ENCODE results near the gene SH3PXD2A. TPM values are rescaled to one million over a fixed set of nuclear protein-coding genes. Genes with fewer than 3 reads are reported as not detected.

The SH3PXD2A gene
- total RNA-seq, 3 donors from 2014 or later: 14.3 to 30.5 (median 14.7) TPM

GRCh38 chr10:103716206-103717160 lies 138.9 kb downstream of the SH3PXD2A start:
- peak overlapping the region; percentile 93 to 95 for H3K27ac ChIP-seq
- H3K4me1 ChIP-seq: peaks cover 5 to 23% of the 10 kb centered on the region in 2 donors
- peak; percentile 72 to 92 for DNase-seq (ENCODE audit: low spot score in 2 of 2)

DNA sequence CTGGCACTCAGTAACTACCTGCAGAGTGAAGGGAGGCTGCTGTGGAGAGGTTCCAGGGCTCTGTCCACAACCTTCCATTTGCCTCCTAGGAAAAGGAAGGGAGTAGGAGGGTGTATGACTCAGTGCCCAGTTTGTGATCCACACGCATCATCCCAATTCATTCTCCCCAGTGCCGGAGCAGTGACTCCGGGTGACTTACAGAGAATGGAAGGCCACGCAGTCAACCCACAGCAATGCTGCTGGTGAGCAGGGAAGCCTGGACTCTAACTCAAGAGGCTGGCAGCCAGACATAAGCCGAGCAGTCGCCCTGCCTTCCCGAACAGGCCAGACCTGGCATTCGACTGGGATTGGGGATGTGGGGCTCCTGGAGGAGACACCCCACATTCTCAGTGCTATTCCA lies 139.9 kb downstream of the SH3PXD2A start:
- TF ChIP-seq POLR2A (IDR thresholded peaks at IDR 0.05) (no peak), POLR2AphosphoS5 (IDR thresholded peaks at IDR 0.05) (no peak), CTCF (IDR thresholded peaks at IDR 0.05) (no peak)
- DNase-seq (ENCODE audit: low spot score in 2 of 2): no peak
- no peaks in the 10 kb centered on the region for H3K27me3 ChIP-seq
- H3K4me3 ChIP-seq: no peak overlapping the region
- no peaks in the 10 kb centered on the region for H3K9me3 ChIP-seq
- peaks cover 5 to 23% of the 10 kb centered on the region in 2 donors for H3K4me1 ChIP-seq
- H3K27ac ChIP-seq: peak overlapping the region; percentile 93 to 95
- intact Hi-C loops (cut with DNase I; ENCODE audit: low total_unique reads): no loop called here
- H3K36me3 ChIP-seq: no peaks in the 10 kb centered on the region

More at GRCh38 chr10:103716206-103717160, 138.9 kb downstream of the SH3PXD2A start:
- Histone ChIP-seq H3K27me3 (no peaks in the 10 kb centered on the region), H3K4me3 (peak overlapping the region in 1 of 3 donors; percentile 17), H3K9me3 (no peaks in the 10 kb centered on the region), H3K36me3 (no peaks in the 10 kb centered on the region)
- intact Hi-C loops (cut with DNase I; ENCODE audit: low total_unique reads): loop anchor here (2.0 kb wide), 1 partner anchor 140 kb away; no protein-coding TSS in a partner anchor
- TF ChIP-seq CTCF (IDR thresholded peaks at IDR 0.05): no peak
- no peak for TF ChIP-seq POLR2A (IDR thresholded peaks at IDR 0.05)
- TF ChIP-seq POLR2AphosphoS5 (IDR thresholded peaks at IDR 0.05): peak; percentile 58 to 86 (median 60)

- no peaks in the 10 kb centered on the region for H3K9me3 ChIP-seq
- no peaks in the 10 kb centered on the region for H3K27me3 ChIP-seq
- H3K4me3 ChIP-seq: no peak overlapping the region
- TF ChIP-seq POLR2AphosphoS5 (IDR thresholded peaks at IDR 0.05) (no peak), POLR2A (IDR thresholded peaks at IDR 0.05) (no peak), CTCF (IDR thresholded peaks at IDR 0.05) (no peak)
- DNase-seq (ENCODE audit: low spot score in 2 of 2): no peak
- H3K36me3 ChIP-seq: no peaks in the 10 kb centered on the region
- peak overlapping the region; percentile 93 to 95 for H3K27ac ChIP-seq
- peaks cover 5 to 23% of the 10 kb centered on the region in 2 donors for H3K4me1 ChIP-seq
- intact Hi-C loops (cut with DNase I; ENCODE audit: low total_unique reads): no loop called here
These were observed 141.0 kb downstream of the SH3PXD2A start for GRCh38 chr10:103714232-103714891.

GRCh38 chr10:103713676-103714075 lies 141.7 kb downstream of the SH3PXD2A start:
- TF ChIP-seq CTCF (IDR thresholded peaks at IDR 0.05): no peak
- no peak for TF ChIP-seq POLR2AphosphoS5 (IDR thresholded peaks at IDR 0.05)
- no peak for TF ChIP-seq POLR2A (IDR thresholded peaks at IDR 0.05)
- Histone ChIP-seq H3K9me3 (no peaks in the 10 kb centered on the region), H3K4me3 (no peak overlapping the region), H3K27me3 (no peaks in the 10 kb centered on the region), H3K36me3 (no peaks in the 10 kb centered on the region), H3K4me1 (peaks cover 5 to 23% of the 10 kb centered on the region in 2 donors), H3K27ac (no peak overlapping the region)
- intact Hi-C loops (cut with DNase I; ENCODE audit: low total_unique reads): no loop called here
- DNase-seq (ENCODE audit: low spot score in 2 of 2): no peak
